ENCODE results near the gene STX18. TPM values are rescaled to one million over a fixed set of nuclear protein-coding genes. Genes with fewer than 3 reads are reported as not detected.

STX18 gene
- total RNA-seq, 2 donors from 2014 or later = 30.8 to 33.5 TPM

DNA sequence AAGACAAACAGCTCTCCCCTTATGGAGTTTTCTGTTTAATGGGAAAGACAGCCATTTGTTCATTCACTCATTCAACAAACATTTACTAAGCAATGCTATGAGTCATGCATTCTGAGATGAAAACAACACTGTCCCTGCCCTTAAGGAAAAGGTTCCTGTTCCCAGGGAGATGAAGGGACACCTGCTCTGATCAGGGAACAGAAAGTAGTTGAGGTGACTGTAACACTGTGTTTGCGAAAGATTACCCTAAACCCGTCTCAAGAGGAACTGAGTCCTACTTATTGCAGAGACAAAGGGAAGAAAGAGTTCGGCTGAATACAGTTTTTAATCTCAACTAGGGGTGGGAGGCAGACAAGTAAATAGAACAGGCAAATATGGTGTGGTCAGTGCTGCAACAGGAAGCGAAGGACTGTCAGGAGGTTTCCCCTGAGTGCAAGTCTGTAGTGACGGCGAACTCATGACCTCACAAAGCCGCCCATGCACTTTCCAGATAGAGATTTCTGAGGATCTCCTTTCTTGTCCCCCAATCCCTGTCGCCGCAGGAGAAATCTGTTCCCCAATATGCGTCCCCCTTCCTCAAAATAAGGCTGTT lies 712 bp downstream of the STX18 start:
- no peaks in the 10 kb centered on the region for H3K36me3 Mint-ChIP-seq
- H3K9me3 Mint-ChIP-seq = no peaks in the 10 kb centered on the region
- H3K27ac Mint-ChIP-seq = peak overlapping the region; percentile 89 to 93
- no peak for DNase-seq (ENCODE audit: low spot score)
- peak; percentile 70 to 72 for ATAC-seq
- peaks cover 30 to 38% of the 10 kb centered on the region in 2 donors for H3K4me1 Mint-ChIP-seq (ENCODE audit: low read depth in 2 of 2)
- H3K27me3 Mint-ChIP-seq = no peaks in the 10 kb centered on the region
- peak overlapping the region; percentile 97 for H3K4me3 Mint-ChIP-seq

DNA sequence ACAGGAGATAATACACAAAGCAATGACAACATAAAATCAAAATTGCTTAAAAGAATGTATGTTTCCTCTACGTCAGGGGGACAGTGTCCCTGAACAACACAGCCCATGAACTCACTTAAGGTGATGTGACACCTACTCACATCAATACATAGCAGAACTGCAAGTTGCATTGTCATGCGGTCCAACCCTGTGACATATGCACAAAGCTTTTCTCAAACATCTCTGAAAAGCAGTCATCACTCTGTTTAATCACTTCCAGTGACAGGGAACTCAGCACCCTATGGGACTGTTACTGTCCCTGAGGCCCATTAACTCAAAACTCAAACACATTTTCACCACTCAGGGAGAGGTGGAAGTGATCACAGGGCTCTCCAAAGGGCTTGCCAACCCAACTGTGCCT lies 2.4 kb downstream of the STX18 start:
- no peak for ATAC-seq
- Mint-ChIP-seq H3K4me1 (ENCODE audit: low read depth in 2 of 2) (peaks cover 35 to 49% of the 10 kb centered on the region in 2 donors), H3K27me3 (no peaks in the 10 kb centered on the region), H3K27ac (no peak overlapping the region), H3K9me3 (no peaks in the 10 kb centered on the region), H3K4me3 (peak overlapping the region; percentile 97), H3K36me3 (no peaks in the 10 kb centered on the region)
- DNase-seq (ENCODE audit: low spot score) = no peak

DNA sequence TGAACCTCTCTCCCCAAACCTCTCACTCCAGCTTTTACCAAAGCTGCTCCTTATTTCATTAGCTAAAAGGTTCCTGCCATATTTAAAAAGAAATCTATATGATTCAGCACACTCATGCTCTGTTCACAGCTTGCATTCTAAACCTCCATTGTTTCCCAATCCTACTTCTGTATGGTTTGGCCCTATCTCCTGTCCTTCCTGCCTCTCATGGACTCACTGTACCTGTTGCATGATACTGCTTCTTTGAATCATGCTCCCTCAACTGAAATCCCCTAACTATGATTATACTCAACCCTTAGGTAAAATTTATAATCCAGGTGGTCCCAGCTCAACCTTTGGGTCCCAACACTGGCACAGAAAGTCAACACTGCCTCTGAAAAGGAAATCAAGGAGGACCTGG lies 6.3 kb downstream of the STX18 start:
- no peak for ATAC-seq
- Mint-ChIP-seq H3K4me3 (no peak overlapping the region), H3K27me3 (no peaks in the 10 kb centered on the region), H3K4me1 (ENCODE audit: low read depth in 2 of 2) (peaks cover 26 to 30% of the 10 kb centered on the region in 2 donors), H3K27ac (no peak overlapping the region), H3K36me3 (no peaks in the 10 kb centered on the region), H3K9me3 (no peaks in the 10 kb centered on the region)
- DNase-seq (ENCODE audit: low spot score) = no peak

DNA sequence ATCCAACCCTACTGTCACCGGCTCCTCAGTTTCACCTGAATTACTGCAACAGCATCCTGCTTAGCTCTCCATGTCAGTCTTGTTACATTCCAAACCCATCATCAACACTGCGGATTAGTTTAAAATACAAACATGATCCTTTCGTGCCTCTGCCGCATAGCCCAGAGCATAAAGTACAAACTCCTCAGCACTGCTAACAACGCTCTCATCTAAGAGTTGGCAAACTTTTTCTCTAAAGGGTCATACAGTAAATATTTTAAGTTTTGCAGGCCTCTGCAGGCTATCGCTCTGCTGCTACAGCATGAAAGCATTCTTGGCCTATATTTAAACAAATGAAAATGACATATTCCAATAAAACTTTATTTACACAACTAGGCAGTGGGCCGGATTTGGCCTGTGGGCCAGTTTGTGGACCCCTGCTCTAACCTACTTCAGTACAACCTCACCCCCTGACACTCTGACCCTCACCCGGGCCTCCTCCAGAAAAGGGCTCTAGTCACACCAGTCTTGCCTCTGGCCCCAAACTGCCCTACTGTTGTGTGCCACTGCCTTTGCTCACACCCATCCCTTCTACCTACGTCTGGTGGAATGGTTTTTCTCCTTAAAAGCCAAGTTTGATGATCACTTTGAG lies 7.2 kb downstream of the STX18 start:
- H3K4me3 Mint-ChIP-seq = no peak overlapping the region
- H3K36me3 Mint-ChIP-seq = no peaks in the 10 kb centered on the region
- no peak for ATAC-seq
- no peaks in the 10 kb centered on the region for H3K9me3 Mint-ChIP-seq
- no peaks in the 10 kb centered on the region for H3K27me3 Mint-ChIP-seq
- peaks cover 18 to 20% of the 10 kb centered on the region in 2 donors for H3K4me1 Mint-ChIP-seq (ENCODE audit: low read depth in 2 of 2)
- H3K27ac Mint-ChIP-seq = no peak overlapping the region
- DNase-seq (ENCODE audit: low spot score) = no peak

DNA sequence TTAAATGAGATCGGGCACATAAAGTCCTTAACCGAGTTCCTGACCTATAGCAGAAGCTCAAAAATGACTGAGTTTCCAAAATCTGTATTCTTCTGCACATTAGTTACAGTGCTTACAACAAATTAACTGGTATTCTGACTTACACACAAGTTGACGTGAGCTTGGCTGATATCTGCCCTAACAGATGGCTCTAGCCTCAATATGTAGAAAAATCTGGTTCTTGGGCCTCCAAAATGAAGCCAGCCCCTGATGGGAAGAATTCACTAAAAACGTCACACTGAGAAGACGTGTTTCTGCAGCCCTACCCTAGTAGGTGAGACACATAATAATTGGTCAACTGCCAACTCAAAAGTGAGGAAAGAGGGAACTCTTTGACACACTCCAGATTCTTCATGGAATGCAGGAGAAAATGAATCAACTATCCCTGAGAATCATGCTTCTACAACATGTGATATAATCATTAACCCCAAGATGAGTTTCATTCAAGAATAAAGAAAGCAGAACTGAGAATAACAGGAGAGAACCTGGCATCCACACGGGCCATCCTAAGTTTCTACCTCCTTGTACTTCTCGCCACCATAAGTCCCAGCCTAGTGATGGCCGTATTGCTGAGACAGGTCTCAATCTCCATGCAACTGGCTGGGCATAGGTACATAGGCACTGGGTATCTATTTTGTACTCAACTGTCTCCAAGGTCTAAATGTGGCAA lies 8.2 kb downstream of the STX18 start:
- Mint-ChIP-seq H3K36me3 (no peaks in the 10 kb centered on the region), H3K27ac (no peak overlapping the region), H3K27me3 (no peaks in the 10 kb centered on the region), H3K9me3 (no peaks in the 10 kb centered on the region), H3K4me1 (ENCODE audit: low read depth in 2 of 2) (peaks cover 14 to 17% of the 10 kb centered on the region in 2 donors), H3K4me3 (no peak overlapping the region)
- no peak for ATAC-seq
- no peak for DNase-seq (ENCODE audit: low spot score)

DNA sequence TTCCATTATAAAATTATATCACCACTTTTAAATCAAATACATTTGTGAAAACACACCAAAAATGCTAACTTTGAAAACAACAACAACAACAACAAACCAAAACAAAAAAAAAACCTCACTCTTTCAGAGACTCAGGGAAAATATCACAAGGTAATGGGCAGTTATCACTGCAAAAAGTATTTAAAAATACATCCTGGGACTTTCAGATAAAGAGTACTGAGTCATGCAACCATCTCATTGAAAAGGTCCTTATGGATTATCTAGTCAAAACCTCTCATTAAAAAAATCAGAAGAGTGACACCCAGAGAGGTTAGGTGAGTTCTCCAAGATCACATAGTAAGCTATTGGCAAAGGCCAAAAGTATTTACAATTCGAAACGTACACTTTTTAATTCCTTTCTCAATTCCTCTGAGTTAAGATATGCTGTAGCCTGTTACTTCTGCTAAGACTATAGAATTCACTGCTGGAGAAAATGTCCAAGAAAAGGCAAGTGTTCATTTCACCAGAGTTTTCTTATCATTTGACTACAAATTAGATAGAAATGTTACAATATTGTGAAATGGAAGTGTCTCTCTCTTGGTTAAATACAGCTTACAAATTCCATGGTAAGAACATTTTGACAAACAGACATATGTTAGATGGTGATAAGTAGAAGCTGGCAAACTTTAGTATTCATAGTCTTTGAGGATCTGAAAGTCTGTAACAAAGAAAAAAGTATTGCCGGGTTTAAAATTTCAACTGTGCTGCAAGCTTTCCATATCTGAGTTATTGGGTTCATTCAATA lies 9.3 kb downstream of the STX18 start:
- Mint-ChIP-seq H3K4me1 (ENCODE audit: low read depth in 2 of 2) (peaks cover 14 to 17% of the 10 kb centered on the region in 2 donors), H3K9me3 (no peaks in the 10 kb centered on the region), H3K4me3 (no peak overlapping the region), H3K27me3 (no peaks in the 10 kb centered on the region), H3K36me3 (no peaks in the 10 kb centered on the region), H3K27ac (no peak overlapping the region)
- DNase-seq (ENCODE audit: low spot score) = no peak
- ATAC-seq = no peak

DNA sequence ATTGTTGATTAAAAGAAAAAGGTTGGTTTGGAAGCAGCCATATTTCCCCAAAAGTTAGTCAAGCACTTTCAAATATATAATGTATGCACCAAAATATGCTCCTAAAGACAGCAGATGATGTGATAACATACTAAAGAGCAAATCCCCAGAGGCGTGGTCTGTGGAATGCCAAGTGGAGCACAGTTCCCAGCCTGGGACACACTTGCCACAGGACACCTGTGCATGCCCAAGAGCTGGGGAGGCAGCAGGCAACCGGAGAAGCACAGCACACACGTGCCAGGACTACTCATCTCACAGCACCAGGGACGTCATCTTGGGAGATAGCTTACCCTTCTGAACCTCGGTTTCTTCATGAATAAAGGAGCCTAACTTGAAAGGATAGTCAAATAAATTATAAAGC lies 12.5 kb downstream of the STX18 start:
- Mint-ChIP-seq H3K27ac (no peak overlapping the region), H3K36me3 (no peaks in the 10 kb centered on the region), H3K27me3 (no peaks in the 10 kb centered on the region), H3K4me3 (no peak overlapping the region), H3K4me1 (ENCODE audit: low read depth in 2 of 2) (peaks cover 16 to 19% of the 10 kb centered on the region in 2 donors), H3K9me3 (no peaks in the 10 kb centered on the region)
- ATAC-seq (no peak), DNase-seq (ENCODE audit: low spot score) (no peak)

DNA sequence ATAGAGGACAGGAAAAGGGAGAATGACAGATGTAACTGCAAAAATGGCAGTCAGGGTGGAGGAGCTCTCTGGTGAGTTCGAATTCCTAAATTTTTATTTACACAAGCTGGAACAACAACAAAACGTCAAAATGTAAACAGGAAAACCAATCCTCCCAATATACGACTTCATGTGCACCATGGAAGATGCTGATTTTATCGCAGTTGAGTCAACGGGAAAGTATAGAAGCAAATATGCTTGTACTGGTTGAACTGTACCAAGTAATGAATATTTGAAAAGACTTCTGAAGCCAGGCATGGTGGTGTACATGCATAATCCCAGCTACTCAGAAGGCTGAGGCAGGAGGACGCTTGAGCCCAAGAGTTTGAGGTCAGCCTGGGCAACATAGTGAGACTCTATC lies 15.4 kb downstream of the STX18 start:
- Mint-ChIP-seq H3K4me3 (no peak overlapping the region), H3K4me1 (ENCODE audit: low read depth in 2 of 2) (peaks cover 24 to 32% of the 10 kb centered on the region in 2 donors), H3K36me3 (no peaks in the 10 kb centered on the region), H3K9me3 (no peaks in the 10 kb centered on the region), H3K27ac (no peak overlapping the region), H3K27me3 (no peaks in the 10 kb centered on the region)
- DNase-seq (ENCODE audit: low spot score) (no peak), ATAC-seq (no peak)

DNA sequence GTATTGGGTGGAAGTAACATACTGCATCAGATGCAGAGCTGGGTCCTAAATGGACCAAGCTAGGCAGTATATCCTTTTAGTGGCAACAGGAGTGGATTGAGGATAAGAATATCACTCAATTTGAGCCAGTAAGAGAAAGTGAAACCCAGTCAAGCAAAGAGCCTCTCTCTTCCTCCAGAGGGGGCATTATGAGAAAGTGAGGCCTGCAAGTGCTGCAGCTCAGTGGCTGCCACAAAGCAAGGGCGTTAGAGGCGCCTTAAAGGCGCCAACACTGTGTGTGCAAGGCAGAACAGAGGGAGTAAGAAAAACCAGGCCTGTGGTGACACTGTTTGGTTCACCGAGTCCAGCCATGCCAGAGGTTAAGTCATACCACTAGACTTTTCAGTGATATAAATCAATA lies 17.5 kb downstream of the STX18 start:
- Mint-ChIP-seq H3K27ac (peak overlapping the region; percentile 80 to 87), H3K4me3 (peak overlapping the region; percentile 78), H3K4me1 (ENCODE audit: low read depth in 2 of 2) (peaks cover 23 to 36% of the 10 kb centered on the region in 2 donors), H3K27me3 (no peaks in the 10 kb centered on the region), H3K36me3 (no peaks in the 10 kb centered on the region), H3K9me3 (no peaks in the 10 kb centered on the region)
- ATAC-seq (peak; percentile 95 to 98), DNase-seq (ENCODE audit: low spot score) (peak; percentile 64)

DNA sequence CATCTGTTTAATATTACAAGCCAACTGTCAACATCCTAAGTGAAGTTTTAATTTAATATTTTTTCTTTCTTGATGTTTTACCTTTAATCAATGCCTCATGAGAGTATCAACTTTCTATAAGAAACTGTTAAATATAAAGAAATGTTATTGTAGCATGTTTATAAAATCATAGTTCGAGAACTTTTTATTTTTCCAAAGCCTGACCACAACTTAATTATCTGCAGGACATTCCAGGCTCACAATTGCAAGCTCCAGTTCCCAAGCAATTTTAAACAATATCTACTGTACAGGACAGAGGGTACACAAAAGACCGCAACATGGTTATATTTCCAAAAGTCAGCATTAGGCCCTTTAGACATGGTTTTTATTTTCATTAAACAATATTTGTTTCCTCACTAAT lies 20.1 kb downstream of the STX18 start:
- H3K36me3 Mint-ChIP-seq = no peaks in the 10 kb centered on the region
- H3K27ac Mint-ChIP-seq = no peak overlapping the region
- no peak for ATAC-seq
- no peak overlapping the region for H3K4me3 Mint-ChIP-seq
- DNase-seq (ENCODE audit: low spot score) = no peak
- peaks cover 31 to 47% of the 10 kb centered on the region in 2 donors for H3K4me1 Mint-ChIP-seq (ENCODE audit: low read depth in 2 of 2)
- H3K9me3 Mint-ChIP-seq = no peaks in the 10 kb centered on the region
- H3K27me3 Mint-ChIP-seq = no peaks in the 10 kb centered on the region

DNA sequence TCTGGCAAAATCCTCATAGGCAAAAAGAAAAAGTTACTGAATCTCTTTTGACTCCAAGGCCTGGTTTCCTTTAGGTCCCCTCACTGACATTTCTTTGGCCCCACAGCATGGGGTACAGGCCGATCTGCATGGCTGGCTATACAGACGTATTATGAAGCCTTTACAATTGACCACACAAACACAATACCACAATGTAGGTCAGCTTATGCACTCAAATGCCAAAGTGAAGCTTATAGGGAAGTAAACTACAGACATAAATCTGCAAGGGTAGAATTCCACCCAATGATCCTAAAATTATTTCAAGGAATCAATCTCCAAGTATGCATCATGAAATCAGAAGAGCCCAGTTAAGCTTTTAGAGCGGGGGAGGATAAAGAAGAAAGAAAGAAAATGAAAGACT lies 20.7 kb downstream of the STX18 start:
- no peaks in the 10 kb centered on the region for H3K9me3 Mint-ChIP-seq
- no peak overlapping the region for H3K27ac Mint-ChIP-seq
- DNase-seq (ENCODE audit: low spot score) (no peak), ATAC-seq (no peak)
- H3K36me3 Mint-ChIP-seq = no peaks in the 10 kb centered on the region
- no peaks in the 10 kb centered on the region for H3K27me3 Mint-ChIP-seq
- H3K4me1 Mint-ChIP-seq (ENCODE audit: low read depth in 2 of 2) = peaks cover 29 to 46% of the 10 kb centered on the region in 2 donors
- H3K4me3 Mint-ChIP-seq = no peak overlapping the region

DNA sequence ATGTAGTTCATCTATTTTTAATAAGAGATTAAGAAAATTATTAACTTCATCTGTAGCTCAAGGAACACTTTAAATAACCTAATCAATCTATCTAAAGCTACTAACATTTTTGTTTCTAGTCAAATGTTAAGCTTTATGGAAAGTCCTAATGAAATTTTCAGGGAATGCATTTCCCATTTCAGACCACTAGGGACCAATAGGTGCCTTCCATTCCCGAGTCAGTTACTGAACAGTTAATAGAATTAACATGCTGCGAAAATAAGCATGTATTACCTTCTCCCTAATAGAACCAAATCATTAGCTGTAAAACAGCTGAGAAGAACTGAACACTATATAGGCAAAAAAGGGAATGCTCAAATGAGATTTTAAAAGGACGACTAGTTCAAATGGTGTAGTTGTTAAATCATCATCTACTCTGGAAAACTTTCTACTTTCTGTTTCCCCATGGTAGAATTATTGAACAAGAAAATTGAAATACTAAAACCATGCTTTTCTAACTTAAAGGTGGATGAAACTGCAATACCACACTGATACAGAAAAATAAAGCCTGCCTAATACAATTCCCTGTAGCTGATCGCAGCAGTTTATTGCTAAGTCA lies 22.5 kb downstream of the STX18 start:
- no peaks in the 10 kb centered on the region for H3K36me3 Mint-ChIP-seq
- H3K4me1 Mint-ChIP-seq (ENCODE audit: low read depth in 2 of 2) = peaks cover 22 to 32% of the 10 kb centered on the region in 2 donors
- H3K4me3 Mint-ChIP-seq = no peak overlapping the region
- no peaks in the 10 kb centered on the region for H3K27me3 Mint-ChIP-seq
- ATAC-seq = no peak
- H3K9me3 Mint-ChIP-seq = no peaks in the 10 kb centered on the region
- DNase-seq (ENCODE audit: low spot score) = no peak
- no peak overlapping the region for H3K27ac Mint-ChIP-seq

DNA sequence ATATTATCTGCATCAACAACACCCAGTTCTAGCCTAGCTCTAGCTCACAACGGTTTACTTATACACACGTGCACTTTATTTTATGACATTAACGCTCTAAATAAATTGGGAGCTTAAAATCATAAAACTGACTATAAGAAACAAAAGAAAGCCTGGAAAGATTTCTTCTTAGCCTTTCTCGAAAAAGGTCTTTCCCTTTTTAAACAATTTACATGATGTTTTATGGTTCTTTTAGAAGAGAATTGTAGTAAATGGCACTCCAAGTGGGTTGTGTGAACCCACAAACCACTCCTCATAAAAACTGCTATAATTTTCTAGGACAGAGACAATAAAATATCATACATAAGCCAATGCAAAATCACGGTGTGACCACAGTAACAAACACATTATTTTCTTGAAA lies 23.1 kb downstream of the STX18 start:
- no peaks in the 10 kb centered on the region for H3K36me3 Mint-ChIP-seq
- no peaks in the 10 kb centered on the region for H3K27me3 Mint-ChIP-seq
- H3K4me3 Mint-ChIP-seq = no peak overlapping the region
- no peaks in the 10 kb centered on the region for H3K9me3 Mint-ChIP-seq
- DNase-seq (ENCODE audit: low spot score) = no peak
- H3K4me1 Mint-ChIP-seq (ENCODE audit: low read depth in 2 of 2) = peaks cover 16 to 27% of the 10 kb centered on the region in 2 donors
- ATAC-seq = no peak
- no peak overlapping the region for H3K27ac Mint-ChIP-seq

Data from natural killer cell treated with Interleukin-12 subunit alpha and Interleukin-12 subunit beta and Interleukin-15 and Interleukin-18, amount 100 ng/mL, for 72 hours (primary cell).